Trophoblast cell (in vitro differentiated cells and primary cell): ENCODE measurements around the gene APOL4.

Experiments
- DNase-seq, 2 donors: peaks; one replicate each; pipeline ENCODE4 v3.0.0-alpha.2; 2016
- H2AFZ ChIP-seq: 2 replicates; pipeline ENCODE4 v1.6.1; 2013; ENCODE audit warnings: low read length, moderate library complexity, mild to moderate bottlenecking; ENCODE audit not compliant: insufficient read depth, poor library complexity
- H2AK5ac ChIP-seq: 2 replicates; pipeline ENCODE4 v1.6.1; 2013; ENCODE audit warnings: mild to moderate bottlenecking, low read length
- H2BK120ac ChIP-seq: 2 replicates; pipeline ENCODE4 v1.6.1; 2013; ENCODE audit warnings: low read length, mild to moderate bottlenecking, moderate library complexity; ENCODE audit not compliant: insufficient read depth, poor library complexity
- H2BK12ac ChIP-seq: 2 replicates; pipeline ENCODE4 v1.6.1; 2013; ENCODE audit warnings: mild to moderate bottlenecking, low read length, moderate library complexity
- H2BK5ac ChIP-seq: 2 replicates; pipeline ENCODE4 v1.6.1; 2013; ENCODE audit warnings: low read length, low read depth, moderate library complexity, mild to moderate bottlenecking; ENCODE audit not compliant: poor library complexity
- H3K14ac ChIP-seq: 2 replicates; pipeline ENCODE4 v1.6.1; 2013; ENCODE audit warnings: mild to moderate bottlenecking, low read length
- H3K18ac ChIP-seq: 2 replicates; pipeline ENCODE4 v1.6.1; 2013; ENCODE audit warnings: mild to moderate bottlenecking, low read length
- H3K23ac ChIP-seq: 2 replicates; pipeline ENCODE4 v1.6.1; 2013; ENCODE audit warnings: low read length
- H3K27ac ChIP-seq: 2 replicates; pipeline ENCODE4 v1.5.1; 2013; ENCODE audit warnings: low read depth, mild to moderate bottlenecking, inconsistent platforms, low read length, moderate library complexity
- H3K27me3 ChIP-seq: 2 replicates; pipeline ENCODE4 v1.6.1; 2013; ENCODE audit warnings: inconsistent platforms, mild to moderate bottlenecking, low read length, moderate library complexity; ENCODE audit not compliant: insufficient read depth
- H3K36me3 ChIP-seq, 2 experiments: 1 replicate in 1 of 2; 2 replicates in 1 of 2; pipeline ENCODE4 v1.6.1; 2013; ENCODE audit warnings: low read length in 2 of 2, mild to moderate bottlenecking in 2 of 2, moderate library complexity in 1 of 2; ENCODE audit not compliant: insufficient read depth in 2 of 2, control insufficient read depth in 1 of 2
- H3K4ac ChIP-seq: 2 replicates; pipeline ENCODE4 v1.6.1; 2013; ENCODE audit warnings: low read depth, mild to moderate bottlenecking, low read length, moderate library complexity
- H3K4me1 ChIP-seq, 2 experiments: 1 replicate in 1 of 2; 2 replicates in 1 of 2; pipeline ENCODE4 v1.6.1; 2013; ENCODE audit warnings: low read length in 2 of 2, mild to moderate bottlenecking in 2 of 2, moderate library complexity in 1 of 2; ENCODE audit not compliant: insufficient read depth in 2 of 2, control insufficient read depth in 1 of 2
- H3K4me2 ChIP-seq: 2 replicates; pipeline ENCODE4 v1.6.1; 2013; ENCODE audit warnings: inconsistent platforms, mild to moderate bottlenecking, low read length, moderate library complexity
- H3K4me3 ChIP-seq: 2 replicates; pipeline ENCODE4 v1.5.1; 2013; ENCODE audit warnings: mild to moderate bottlenecking, low read depth, low read length, inconsistent platforms
- H3K79me1 ChIP-seq: one replicate; pipeline ENCODE4 v1.6.1; 2013; ENCODE audit warnings: low read length
- H3K79me2 ChIP-seq: 2 replicates; pipeline ENCODE4 v1.6.1; 2013; ENCODE audit warnings: low read length, mild to moderate bottlenecking; ENCODE audit not compliant: control insufficient read depth, insufficient read depth, poor library complexity
- H3K9ac ChIP-seq: 2 replicates; pipeline ENCODE4 v1.6.1; 2013; ENCODE audit warnings: mild to moderate bottlenecking, low read length
- H3K9me3 ChIP-seq: 2 replicates; pipeline ENCODE4 v1.6.1; 2013; ENCODE audit warnings: low read depth, mild to moderate bottlenecking, control low read depth, inconsistent platforms, low read length; ENCODE audit not compliant: insufficient read depth
- H4K12ac ChIP-seq: 2 replicates; pipeline ENCODE4 v1.6.1; 2013; ENCODE audit warnings: low read depth, mild to moderate bottlenecking, low read length, moderate library complexity
- H4K8ac ChIP-seq: 2 replicates; pipeline ENCODE4 v1.6.1; 2013; ENCODE audit warnings: low read depth, mild to moderate bottlenecking, low read length, moderate library complexity
- H4K91ac ChIP-seq: one replicate; pipeline ENCODE4 v1.6.1; 2013; ENCODE audit warnings: low read depth, mild to moderate bottlenecking, low read length, moderate library complexity
- WGBS: extraction: QIAGEN DNeasy Blood & Tissue Kit; methylation state at CpG from one replicate; pipeline ENCODE4 v1.1.7; 2013; ENCODE audit warnings: missing lambda C conversion rate; ENCODE audit not compliant: insufficient read length, insufficient coverage; ENCODE audit errors: extremely low coverage; 5-methylcytosine and 5-hydroxymethylcytosine counted together

The APOL4 gene

GRCh38 chr22:36145881-36146280 lies 55.7 kb downstream of the APOL4 start:
- no peak overlapping the region for H2BK12ac ChIP-seq
- no peak overlapping the region for H2AFZ ChIP-seq
- H4K12ac ChIP-seq = no peak overlapping the region
- H3K27me3 ChIP-seq = no peaks in the 10 kb centered on the region
- no peak overlapping the region for H3K14ac ChIP-seq
- H4K8ac ChIP-seq = no peak overlapping the region
- H3K9ac ChIP-seq = no peak overlapping the region
- H3K79me2 ChIP-seq = no peaks in the 10 kb centered on the region
- H3K27ac ChIP-seq = no peak overlapping the region
- H2BK120ac ChIP-seq = no peak overlapping the region
- no peaks in the 10 kb centered on the region for H3K36me3 ChIP-seq
- DNase-seq = peak; percentile 14 to 61
- H2BK5ac ChIP-seq = no peak overlapping the region
- H2AK5ac ChIP-seq = no peak overlapping the region
- no CpG with 5 or more reads among the region's 4 CpGs for WGBS
- no peak overlapping the region for H3K4me2 ChIP-seq
- H3K9me3 ChIP-seq = peaks cover 2% of the 10 kb centered on the region
- H3K79me1 ChIP-seq = no peaks in the 10 kb centered on the region
- H3K23ac ChIP-seq = no peak overlapping the region
- no peak overlapping the region for H3K4ac ChIP-seq
- H4K91ac ChIP-seq = no peak overlapping the region
- no peaks in the 10 kb centered on the region for H3K4me1 ChIP-seq
- H3K4me3 ChIP-seq = no peak overlapping the region
- no peak overlapping the region for H3K18ac ChIP-seq

- no peak overlapping the region for H3K4me3 ChIP-seq
- no peak overlapping the region for H2BK120ac ChIP-seq
- no peak overlapping the region for H2BK12ac ChIP-seq
- peaks cover 2% of the 10 kb centered on the region for H3K9me3 ChIP-seq
- H3K9ac ChIP-seq = no peak overlapping the region
- no peak overlapping the region for H2AK5ac ChIP-seq
- H4K12ac ChIP-seq = no peak overlapping the region
- H2AFZ ChIP-seq = no peak overlapping the region
- H3K18ac ChIP-seq = no peak overlapping the region
- H3K4me1 ChIP-seq = no peaks in the 10 kb centered on the region
- no peak overlapping the region for H3K14ac ChIP-seq
- no peaks in the 10 kb centered on the region for H3K27me3 ChIP-seq
- WGBS = no CpG with 5 or more reads among the region's 12 CpGs
- no peaks in the 10 kb centered on the region for H3K79me2 ChIP-seq
- H3K4ac ChIP-seq = no peak overlapping the region
- DNase-seq = peak; percentile 56 to 77
- H2BK5ac ChIP-seq = no peak overlapping the region
- H4K91ac ChIP-seq = no peak overlapping the region
- no peak overlapping the region for H3K27ac ChIP-seq
- H4K8ac ChIP-seq = no peak overlapping the region
- H3K36me3 ChIP-seq = no peaks in the 10 kb centered on the region
- peak overlapping the region; percentile 46 for H3K4me2 ChIP-seq
- no peak overlapping the region for H3K23ac ChIP-seq
- H3K79me1 ChIP-seq = no peaks in the 10 kb centered on the region
These were observed 56.6 kb downstream of the APOL4 start for GRCh38 chr22:36144886-36145541.

GRCh38 chr22:36143956-36144355 lies 57.7 kb downstream of the APOL4 start:
- Histone ChIP-seq H3K4me3 (no peak overlapping the region), H2AK5ac (no peak overlapping the region), H4K8ac (no peak overlapping the region), H3K23ac (no peak overlapping the region), H4K91ac (no peak overlapping the region), H3K36me3 (no peaks in the 10 kb centered on the region), H3K14ac (no peak overlapping the region), H3K4me2 (no peak overlapping the region), H3K79me2 (no peaks in the 10 kb centered on the region), H2BK120ac (no peak overlapping the region), H3K4me1 (no peaks in the 10 kb centered on the region), H3K27me3 (no peaks in the 10 kb centered on the region), H3K4ac (no peak overlapping the region), H2BK12ac (no peak overlapping the region), H4K12ac (no peak overlapping the region), H2AFZ (no peak overlapping the region), H3K9me3 (peaks cover 2% of the 10 kb centered on the region), H3K18ac (no peak overlapping the region), H3K79me1 (no peaks in the 10 kb centered on the region), H3K27ac (no peak overlapping the region), H2BK5ac (no peak overlapping the region), H3K9ac (no peak overlapping the region)
- no peak for DNase-seq
- WGBS = no CpG with 5 or more reads among the region's 4 CpGs

- Histone ChIP-seq H3K36me3 (no peaks in the 10 kb centered on the region), H2AFZ (no peak overlapping the region), H4K8ac (no peak overlapping the region), H3K27ac (no peak overlapping the region), H3K23ac (no peak overlapping the region), H3K4ac (no peak overlapping the region), H2BK12ac (no peak overlapping the region), H2BK120ac (no peak overlapping the region), H4K12ac (no peak overlapping the region), H4K91ac (no peak overlapping the region), H3K18ac (no peak overlapping the region), H3K9me3 (peaks cover 2% of the 10 kb centered on the region), H3K27me3 (no peaks in the 10 kb centered on the region), H3K4me2 (no peak overlapping the region), H3K14ac (no peak overlapping the region), H3K79me1 (no peaks in the 10 kb centered on the region), H3K4me3 (no peak overlapping the region), H2AK5ac (no peak overlapping the region), H2BK5ac (no peak overlapping the region), H3K9ac (no peak overlapping the region), H3K4me1 (no peaks in the 10 kb centered on the region), H3K79me2 (no peaks in the 10 kb centered on the region)
- no CpG with 5 or more reads among the region's 5 CpGs for whole genome bisulfite sequencing
- DNase-seq = no peak
These were observed 58.4 kb downstream of the APOL4 start for GRCh38 chr22:36143066-36143815.
